ENCODE results near the gene UMODL1.

DNA sequence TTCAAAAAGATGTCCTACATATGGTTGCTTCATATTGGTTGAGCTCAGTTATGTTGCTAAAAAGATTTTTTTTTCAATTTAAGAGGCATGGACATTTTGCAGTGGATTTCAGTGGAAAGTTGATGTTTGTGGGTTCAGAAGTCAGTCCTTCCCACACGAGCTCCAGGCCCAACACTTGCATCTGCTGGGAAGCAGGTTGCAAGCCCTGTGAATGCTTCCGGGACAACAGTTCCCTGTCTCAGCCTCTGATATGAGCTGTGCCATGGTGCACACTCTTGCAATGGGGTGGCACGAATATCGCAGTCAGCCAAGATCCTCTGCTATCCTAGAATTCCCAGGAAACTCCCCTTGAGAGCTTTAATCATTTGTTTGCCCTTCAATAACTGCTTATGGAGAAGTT lies 117.5 kb downstream of the UMODL1 start:
- no peak for TF ChIP-seq CTCF (IDR thresholded peaks at IDR 0.05; ENCODE audit: extremely low read depth in 1 of 2, insufficient read depth in 1 of 2, low read depth in 1 of 2, low read length in 2 of 2)
- no peak for TF ChIP-seq POLR2A (IDR thresholded peaks at IDR 0.05; ENCODE audit: low read depth, low read length)
- TF ChIP-seq, protein P1, sequence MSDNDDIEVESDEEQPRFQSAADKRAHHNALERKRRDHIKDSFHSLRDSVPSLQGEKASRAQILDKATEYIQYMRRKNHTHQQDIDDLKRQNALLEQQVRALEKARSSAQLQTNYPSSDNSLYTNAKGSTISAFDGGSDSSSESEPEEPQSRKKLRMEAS (IDR thresholded peaks at IDR 0.05; ENCODE audit: insufficient read depth, insufficient read length): no peak
- TF ChIP-seq JUN (IDR thresholded peaks at IDR 0.05; ENCODE audit: borderline replicate concordance, insufficient read depth, insufficient read length, low read depth): no peak
- TF ChIP-seq EZH2 (IDR thresholded peaks at IDR 0.05; ENCODE audit: borderline replicate concordance, low read depth, low read length, severe bottlenecking): no peak

Measured in endothelial cell of umbilical vein (primary cell).